Measurements from ENCODE around the gene CEP112. TPM values are rescaled to one million over a fixed set of nuclear protein-coding genes. Genes with fewer than 3 reads are reported as not detected.

Gene CEP112
- total RNA-seq, 1 donor from 2014 or later = 13.9 TPM

DNA sequence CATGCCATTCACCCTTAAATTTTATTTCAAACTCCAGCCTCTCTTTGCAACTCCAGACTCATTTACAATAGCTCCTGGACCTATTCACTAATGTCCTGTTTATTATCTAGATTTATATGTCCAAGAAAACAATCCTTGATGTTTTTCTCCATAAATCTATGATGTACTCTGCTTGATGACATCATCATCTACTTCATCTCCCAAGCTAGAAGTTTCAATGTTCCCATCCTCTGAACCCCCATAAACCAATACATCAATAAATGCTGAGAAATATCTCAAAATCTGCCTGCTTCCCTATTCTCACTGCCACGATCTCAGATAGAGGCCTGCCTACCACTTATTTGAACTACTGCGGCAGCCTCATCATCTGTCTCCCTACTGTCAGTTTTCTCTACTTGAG lies 4.2 kb downstream of the CEP112 start:
- Histone ChIP-seq H3K79me2 (ENCODE audit: insufficient read depth, low read length) (peaks cover 3% of the 10 kb centered on the region), H3K4me3 (ENCODE audit: insufficient read depth, low read depth, low read length) (no peak overlapping the region), H3K27me3 (ENCODE audit: insufficient read depth, low read length) (no peaks in the 10 kb centered on the region), H3K9ac (ENCODE audit: low read length) (no peak overlapping the region), H2AFZ (ENCODE audit: low read depth, low read length) (no peak overlapping the region), H3K27ac (ENCODE audit: low read depth, low read length) (no peak overlapping the region), H3K36me3 (ENCODE audit: insufficient read depth, low read length) (no peaks in the 10 kb centered on the region), H3K4me2 (ENCODE audit: low read length) (no peak overlapping the region), H4K20me1 (ENCODE audit: insufficient read depth, low read length) (peaks cover 13% of the 10 kb centered on the region), H3K4me1 (ENCODE audit: insufficient read depth, low read length) (peaks cover 16% of the 10 kb centered on the region), H3K9me3 (ENCODE audit: insufficient read depth, low read depth, low read length) (no peaks in the 10 kb centered on the region)
- Mint-ChIP-seq H3K27me3 (ENCODE audit: low read depth, unreplicated experiment) (no peaks in the 10 kb centered on the region), H3K36me3 (ENCODE audit: low read depth, unreplicated experiment) (no peaks in the 10 kb centered on the region), H3K4me3 (ENCODE audit: unreplicated experiment) (no peak overlapping the region), H3K27ac (ENCODE audit: unreplicated experiment) (no peak overlapping the region), H3K9me3 (ENCODE audit: unreplicated experiment) (no peaks in the 10 kb centered on the region), H3K4me1 (ENCODE audit: low read depth, unreplicated experiment) (peaks cover 7% of the 10 kb centered on the region)
- no peak for DNase-seq (ENCODE audit: low read depth)
- TF ChIP-seq, protein P1, sequence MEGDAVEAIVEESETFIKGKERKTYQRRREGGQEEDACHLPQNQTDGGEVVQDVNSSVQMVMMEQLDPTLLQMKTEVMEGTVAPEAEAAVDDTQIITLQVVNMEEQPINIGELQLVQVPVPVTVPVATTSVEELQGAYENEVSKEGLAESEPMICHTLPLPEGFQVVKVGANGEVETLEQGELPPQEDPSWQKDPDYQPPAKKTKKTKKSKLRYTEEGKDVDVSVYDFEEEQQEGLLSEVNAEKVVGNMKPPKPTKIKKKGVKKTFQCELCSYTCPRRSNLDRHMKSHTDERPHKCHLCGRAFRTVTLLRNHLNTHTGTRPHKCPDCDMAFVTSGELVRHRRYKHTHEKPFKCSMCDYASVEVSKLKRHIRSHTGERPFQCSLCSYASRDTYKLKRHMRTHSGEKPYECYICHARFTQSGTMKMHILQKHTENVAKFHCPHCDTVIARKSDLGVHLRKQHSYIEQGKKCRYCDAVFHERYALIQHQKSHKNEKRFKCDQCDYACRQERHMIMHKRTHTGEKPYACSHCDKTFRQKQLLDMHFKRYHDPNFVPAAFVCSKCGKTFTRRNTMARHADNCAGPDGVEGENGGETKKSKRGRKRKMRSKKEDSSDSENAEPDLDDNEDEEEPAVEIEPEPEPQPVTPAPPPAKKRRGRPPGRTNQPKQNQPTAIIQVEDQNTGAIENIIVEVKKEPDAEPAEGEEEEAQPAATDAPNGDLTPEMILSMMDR (IDR thresholded peaks at IDR 0.05; ENCODE audit: insufficient read depth, low read depth, low read length) = no peak
- no peak for TF ChIP-seq EZH2 (IDR thresholded peaks at IDR 0.05; ENCODE audit: insufficient read depth, low read length)
- FAIRE-seq = no peak

DNA sequence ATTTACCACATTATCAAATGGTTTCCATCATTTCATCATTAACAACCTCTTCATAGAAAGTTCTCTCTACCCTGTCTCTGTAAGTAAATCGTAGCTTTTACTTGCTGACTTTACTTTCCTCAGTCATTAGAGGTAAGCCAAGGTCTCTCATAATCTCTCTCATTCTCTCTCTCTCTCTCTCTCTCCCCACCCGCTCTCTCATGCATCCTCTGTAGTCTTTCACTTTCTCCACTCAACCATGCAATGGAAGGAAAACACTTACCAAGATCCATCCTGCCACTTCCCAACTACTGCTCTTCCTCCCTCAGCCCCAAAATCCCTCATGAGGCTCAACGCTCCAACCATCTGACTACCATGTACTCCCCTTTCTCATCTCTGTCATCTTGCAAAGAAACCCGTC lies 6.1 kb downstream of the CEP112 start:
- H3K27ac Mint-ChIP-seq (ENCODE audit: unreplicated experiment) = no peak overlapping the region
- H3K9me3 Mint-ChIP-seq (ENCODE audit: unreplicated experiment) = no peaks in the 10 kb centered on the region
- H3K4me1 Mint-ChIP-seq (ENCODE audit: low read depth, unreplicated experiment) = peaks cover under 1% of the 10 kb centered on the region

DNA sequence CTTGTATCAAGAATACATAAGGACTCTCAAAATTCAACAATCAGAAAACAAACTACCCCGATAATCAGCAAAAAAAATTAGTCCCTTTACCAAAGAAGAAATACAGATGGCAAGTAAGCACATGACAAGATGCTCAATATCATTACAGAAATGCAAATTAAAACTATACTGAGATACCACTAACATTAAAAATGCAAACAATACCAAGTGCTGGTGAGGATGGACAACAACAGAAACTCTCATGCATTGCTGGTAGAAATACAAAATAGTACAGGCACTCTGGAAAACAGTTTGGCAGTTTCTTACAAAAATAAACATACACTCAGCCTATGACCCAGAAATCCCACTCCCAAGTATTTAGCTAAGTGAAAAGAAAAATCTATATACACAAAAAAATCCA lies 7.5 kb downstream of the CEP112 start:
- no peak overlapping the region for H3K4me3 Mint-ChIP-seq (ENCODE audit: unreplicated experiment)
- no peaks in the 10 kb centered on the region for H3K27me3 Mint-ChIP-seq (ENCODE audit: low read depth, unreplicated experiment)
- Histone ChIP-seq H3K27ac (ENCODE audit: low read depth, low read length) (no peak overlapping the region), H4K20me1 (ENCODE audit: insufficient read depth, low read length) (peaks cover 9% of the 10 kb centered on the region), H3K79me2 (ENCODE audit: insufficient read depth, low read length) (peaks cover 3% of the 10 kb centered on the region), H3K9ac (ENCODE audit: low read length) (no peak overlapping the region), H3K4me1 (ENCODE audit: insufficient read depth, low read length) (no peaks in the 10 kb centered on the region), H3K9me3 (ENCODE audit: insufficient read depth, low read depth, low read length) (no peaks in the 10 kb centered on the region), H3K36me3 (ENCODE audit: insufficient read depth, low read length) (peaks cover 3% of the 10 kb centered on the region), H3K27me3 (ENCODE audit: insufficient read depth, low read length) (no peaks in the 10 kb centered on the region), H3K4me2 (ENCODE audit: low read length) (no peak overlapping the region), H2AFZ (ENCODE audit: low read depth, low read length) (no peak overlapping the region), H3K4me3 (ENCODE audit: insufficient read depth, low read depth, low read length) (no peak overlapping the region)
- FAIRE-seq (no peak), DNase-seq (ENCODE audit: low read depth) (no peak)
- H3K27ac Mint-ChIP-seq (ENCODE audit: unreplicated experiment) = no peak overlapping the region
- TF ChIP-seq EZH2 (IDR thresholded peaks at IDR 0.05; ENCODE audit: insufficient read depth, low read length) = no peak
- TF ChIP-seq, protein P1 (IDR thresholded peaks at IDR 0.05; ENCODE audit: insufficient read depth, low read depth, low read length) = no peak
- no peaks in the 10 kb centered on the region for H3K4me1 Mint-ChIP-seq (ENCODE audit: low read depth, unreplicated experiment)
- H3K9me3 Mint-ChIP-seq (ENCODE audit: unreplicated experiment) = no peaks in the 10 kb centered on the region
- peaks cover 7% of the 10 kb centered on the region for H3K36me3 Mint-ChIP-seq (ENCODE audit: low read depth, unreplicated experiment)

More for the DNA sequence above, 6.1 kb downstream of the CEP112 start:
- H3K4me3 ChIP-seq (ENCODE audit: insufficient read depth, low read depth, low read length) = no peak overlapping the region
- DNase-seq (ENCODE audit: low read depth) (no peak), FAIRE-seq (no peak)
- no peak for TF ChIP-seq EZH2 (IDR thresholded peaks at IDR 0.05; ENCODE audit: insufficient read depth, low read length)
- TF ChIP-seq, protein P1 (IDR thresholded peaks at IDR 0.05; ENCODE audit: insufficient read depth, low read depth, low read length) = no peak
- peaks cover 13% of the 10 kb centered on the region for H4K20me1 ChIP-seq (ENCODE audit: insufficient read depth, low read length)
- Mint-ChIP-seq H3K4me3 (ENCODE audit: unreplicated experiment) (no peak overlapping the region), H3K36me3 (ENCODE audit: low read depth, unreplicated experiment) (peaks cover 4% of the 10 kb centered on the region), H3K27me3 (ENCODE audit: low read depth, unreplicated experiment) (no peaks in the 10 kb centered on the region)
- no peaks in the 10 kb centered on the region for H3K9me3 ChIP-seq (ENCODE audit: insufficient read depth, low read depth, low read length)
- H3K27ac ChIP-seq (ENCODE audit: low read depth, low read length) = no peak overlapping the region
- H3K36me3 ChIP-seq (ENCODE audit: insufficient read depth, low read length) = peaks cover 3% of the 10 kb centered on the region
- H3K27me3 ChIP-seq (ENCODE audit: insufficient read depth, low read length) = no peaks in the 10 kb centered on the region
- no peak overlapping the region for H2AFZ ChIP-seq (ENCODE audit: low read depth, low read length)
- H3K79me2 ChIP-seq (ENCODE audit: insufficient read depth, low read length) = peaks cover 3% of the 10 kb centered on the region
- H3K9ac ChIP-seq (ENCODE audit: low read length) = no peak overlapping the region
- peaks cover 5% of the 10 kb centered on the region for H3K4me1 ChIP-seq (ENCODE audit: insufficient read depth, low read length)
- no peak overlapping the region for H3K4me2 ChIP-seq (ENCODE audit: low read length)

Data from astrocyte (in vitro differentiated cells and primary cell).